ENCODE results near the gene FOXD4L3.
"Not testable (repeated sequence)": the region's sequence is repeated elsewhere in the genome, so short reads cannot be mapped to it uniquely, and the experiment has no call there.

Gene FOXD4L3

GRCh38 chr9:68302567-68302966 is at the start of gene FOXD4L3:
FOXD4L3 (plus strand) TSS chr9:68302867; CDS start chr9:68302952, 85 bp downstream.
- H3K27ac Mint-ChIP-seq (ENCODE audit: low read depth); ATAC-seq (replicated peaks; ENCODE audit: extremely low read depth, poor library complexity, severe bottlenecking); H3K36me3 Mint-ChIP-seq (ENCODE audit: insufficient read depth); H3K27me3 Mint-ChIP-seq; H3K9me3 Mint-ChIP-seq; DNase-seq (ENCODE audit: low spot score in 2 of 2); H3K4me1 Mint-ChIP-seq; H3K4me3 Mint-ChIP-seq: not testable (repeated sequence)

- not testable (repeated sequence) for H3K36me3 Mint-ChIP-seq (ENCODE audit: insufficient read depth); H3K27me3 Mint-ChIP-seq; H3K27ac Mint-ChIP-seq (ENCODE audit: low read depth); H3K4me1 Mint-ChIP-seq; H3K9me3 Mint-ChIP-seq; ATAC-seq (replicated peaks; ENCODE audit: extremely low read depth, poor library complexity, severe bottlenecking); DNase-seq (ENCODE audit: low spot score in 2 of 2); H3K4me3 Mint-ChIP-seq
Measured at GRCh38 chr9:68281041-68281440, 21.6 kb upstream of the FOXD4L3 start.

- not testable (repeated sequence) for H3K27me3 Mint-ChIP-seq; H3K36me3 Mint-ChIP-seq (ENCODE audit: insufficient read depth); H3K4me1 Mint-ChIP-seq; H3K27ac Mint-ChIP-seq (ENCODE audit: low read depth); DNase-seq (ENCODE audit: low spot score in 2 of 2); ATAC-seq (replicated peaks; ENCODE audit: extremely low read depth, poor library complexity, severe bottlenecking); H3K9me3 Mint-ChIP-seq; H3K4me3 Mint-ChIP-seq
Measured at GRCh38 chr9:68303771-68304170, 1.1 kb downstream of the FOXD4L3 start.

GRCh38 chr9:68304212-68304611 is 1.5 kb downstream of the FOXD4L3 start:
- not testable (repeated sequence) for ATAC-seq (replicated peaks; ENCODE audit: extremely low read depth, poor library complexity, severe bottlenecking); H3K4me1 Mint-ChIP-seq; H3K27ac Mint-ChIP-seq (ENCODE audit: low read depth); H3K4me3 Mint-ChIP-seq; DNase-seq (ENCODE audit: low spot score in 2 of 2); H3K27me3 Mint-ChIP-seq; H3K9me3 Mint-ChIP-seq; H3K36me3 Mint-ChIP-seq (ENCODE audit: insufficient read depth)

- H3K4me3 Mint-ChIP-seq; H3K27ac Mint-ChIP-seq (ENCODE audit: low read depth); H3K27me3 Mint-ChIP-seq; H3K4me1 Mint-ChIP-seq; DNase-seq (ENCODE audit: low spot score in 2 of 2); H3K36me3 Mint-ChIP-seq (ENCODE audit: insufficient read depth); ATAC-seq (replicated peaks; ENCODE audit: extremely low read depth, poor library complexity, severe bottlenecking); H3K9me3 Mint-ChIP-seq: not testable (repeated sequence)
Measured at GRCh38 chr9:68304777-68305176, 2.1 kb downstream of the FOXD4L3 start.

GRCh38 chr9:68305680-68306285 is 3.1 kb downstream of the FOXD4L3 start:
- H3K4me3 Mint-ChIP-seq; H3K27ac Mint-ChIP-seq (ENCODE audit: low read depth); H3K9me3 Mint-ChIP-seq; H3K4me1 Mint-ChIP-seq; H3K27me3 Mint-ChIP-seq; H3K36me3 Mint-ChIP-seq (ENCODE audit: insufficient read depth); DNase-seq (ENCODE audit: low spot score in 2 of 2): not testable (repeated sequence)
- ATAC-seq (replicated peaks; ENCODE audit: extremely low read depth, poor library complexity, severe bottlenecking), result peak; percentile 32

GRCh38 chr9:68306391-68306964 is 3.8 kb downstream of the FOXD4L3 start:
- H3K36me3 Mint-ChIP-seq (ENCODE audit: insufficient read depth); DNase-seq (ENCODE audit: low spot score in 2 of 2); H3K4me3 Mint-ChIP-seq; H3K4me1 Mint-ChIP-seq; H3K27ac Mint-ChIP-seq (ENCODE audit: low read depth); H3K27me3 Mint-ChIP-seq; ATAC-seq (replicated peaks; ENCODE audit: extremely low read depth, poor library complexity, severe bottlenecking); H3K9me3 Mint-ChIP-seq: not testable (repeated sequence)

GRCh38 chr9:68307127-68307526 is 4.5 kb downstream of the FOXD4L3 start:
- ATAC-seq (replicated peaks; ENCODE audit: extremely low read depth, poor library complexity, severe bottlenecking); H3K27ac Mint-ChIP-seq (ENCODE audit: low read depth); H3K36me3 Mint-ChIP-seq (ENCODE audit: insufficient read depth); H3K27me3 Mint-ChIP-seq; DNase-seq (ENCODE audit: low spot score in 2 of 2); H3K9me3 Mint-ChIP-seq; H3K4me1 Mint-ChIP-seq; H3K4me3 Mint-ChIP-seq: not testable (repeated sequence)

- not testable (repeated sequence) for DNase-seq (ENCODE audit: low spot score in 2 of 2); ATAC-seq (replicated peaks; ENCODE audit: extremely low read depth, poor library complexity, severe bottlenecking); H3K4me3 Mint-ChIP-seq; H3K27ac Mint-ChIP-seq (ENCODE audit: low read depth); H3K27me3 Mint-ChIP-seq; H3K4me1 Mint-ChIP-seq; H3K36me3 Mint-ChIP-seq (ENCODE audit: insufficient read depth); H3K9me3 Mint-ChIP-seq
Measured at GRCh38 chr9:68307654-68308053, 5.0 kb downstream of the FOXD4L3 start.

- H3K9me3 Mint-ChIP-seq; H3K27me3 Mint-ChIP-seq; H3K4me3 Mint-ChIP-seq; DNase-seq (ENCODE audit: low spot score in 2 of 2); H3K4me1 Mint-ChIP-seq; ATAC-seq (replicated peaks; ENCODE audit: extremely low read depth, poor library complexity, severe bottlenecking); H3K27ac Mint-ChIP-seq (ENCODE audit: low read depth); H3K36me3 Mint-ChIP-seq (ENCODE audit: insufficient read depth): not testable (repeated sequence)
Measured at GRCh38 chr9:68311208-68311607, 8.5 kb downstream of the FOXD4L3 start.

- not testable (repeated sequence) for DNase-seq (ENCODE audit: low spot score in 2 of 2); H3K4me1 Mint-ChIP-seq; ATAC-seq (replicated peaks; ENCODE audit: extremely low read depth, poor library complexity, severe bottlenecking); H3K9me3 Mint-ChIP-seq; H3K36me3 Mint-ChIP-seq (ENCODE audit: insufficient read depth); H3K27ac Mint-ChIP-seq (ENCODE audit: low read depth); H3K27me3 Mint-ChIP-seq; H3K4me3 Mint-ChIP-seq
Measured at GRCh38 chr9:68318209-68318608, 15.5 kb downstream of the FOXD4L3 start.

GRCh38 chr9:68323749-68324148 is 21.1 kb downstream of the FOXD4L3 start:
- DNase-seq (ENCODE audit: low spot score in 2 of 2), result not testable (repeated sequence)

GRCh38 chr9:68324518-68324917 is 21.9 kb downstream of the FOXD4L3 start:
- not testable (repeated sequence) for H3K27ac Mint-ChIP-seq (ENCODE audit: low read depth); H3K27me3 Mint-ChIP-seq; H3K36me3 Mint-ChIP-seq (ENCODE audit: insufficient read depth); ATAC-seq (replicated peaks; ENCODE audit: extremely low read depth, poor library complexity, severe bottlenecking); DNase-seq (ENCODE audit: low spot score in 2 of 2); H3K9me3 Mint-ChIP-seq; H3K4me3 Mint-ChIP-seq; H3K4me1 Mint-ChIP-seq

More at GRCh38 chr9:68323749-68324148, 21.1 kb downstream of the FOXD4L3 start:
- not testable (repeated sequence) for H3K9me3 Mint-ChIP-seq; H3K27ac Mint-ChIP-seq (ENCODE audit: low read depth); H3K27me3 Mint-ChIP-seq; H3K4me1 Mint-ChIP-seq; H3K36me3 Mint-ChIP-seq (ENCODE audit: insufficient read depth); H3K4me3 Mint-ChIP-seq
- ATAC-seq (replicated peaks; ENCODE audit: extremely low read depth, poor library complexity, severe bottlenecking), result peak; percentile 27

All from central memory CD8-positive, alpha-beta T cell (primary cell).